BE2C (cell line): ENCODE results near the gene DIAPH3.
"Not testable (repeated sequence)": the region's sequence is repeated elsewhere in the genome, so short reads cannot be mapped to it uniquely, and the experiment has no call there.

Experiments used
- DNase-seq: peaks from one replicate; pipeline ENCODE4 v3.0.0-alpha.2; 2020
- H3K27me3 ChIP-seq: fragments of 250-450 bp; sonication (Bioruptor Pico); 2 replicates; pipeline ENCODE4 v1.5.1; 2020; ENCODE audit warnings: mild to moderate bottlenecking
- H3K36me3 ChIP-seq: fragments of 250-450 bp; sonication (Bioruptor Pico); 2 replicates; pipeline ENCODE4 v1.5.1; 2020; ENCODE audit warnings: mild to moderate bottlenecking
- H3K4me1 ChIP-seq: fragments of 250-450 bp; sonication (Bioruptor Pico); 2 replicates; pipeline ENCODE4 v1.5.1; 2020
- H3K4me3 ChIP-seq: 2 replicates; pipeline ENCODE4 v1.5.1; 2011; ENCODE audit warnings: low read depth, low read length
- H3K9me3 ChIP-seq: fragments of 250-450 bp; sonication (Bioruptor Pico); 2 replicates; pipeline ENCODE4 v1.5.1; 2020
- TF ChIP-seq, protein P1 (sequence below): IDR thresholded peaks from 2 replicates; pipeline ENCODE4 v1.5.1; 2012; ENCODE audit warnings: mild to moderate bottlenecking, low read depth, low read length

DIAPH3 gene

DNA sequence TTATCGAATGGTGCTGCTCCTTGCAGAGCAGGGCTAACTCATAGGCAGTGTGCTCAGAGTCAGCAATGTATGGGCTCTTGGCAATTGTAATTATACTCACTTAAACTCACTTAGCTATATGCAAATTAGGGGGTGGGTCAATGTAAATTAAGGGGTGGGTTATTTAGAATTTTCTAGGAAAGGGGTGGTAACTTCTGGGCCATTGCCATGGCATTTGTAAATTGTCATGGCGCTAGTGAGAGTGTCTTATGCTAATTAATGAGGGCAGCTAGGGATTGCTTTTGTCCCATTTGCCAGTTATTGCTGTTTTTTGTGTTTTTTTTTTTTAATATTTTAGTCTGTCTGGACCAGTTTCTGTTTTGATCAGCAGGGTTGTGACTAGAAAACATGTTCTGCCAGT, 68.4 kb downstream of the DIAPH3 start:
- Histone ChIP-seq H3K27me3 (no peaks in the 10 kb centered on the region), H3K36me3 (no peaks in the 10 kb centered on the region; the same call in none of the 2 replicates), H3K9me3 (no peaks in the 10 kb centered on the region), H3K4me3 (no peak overlapping the region), H3K4me1 (no peaks in the 10 kb centered on the region; the same call in none of the 2 replicates)
- TF ChIP-seq, protein P1, sequence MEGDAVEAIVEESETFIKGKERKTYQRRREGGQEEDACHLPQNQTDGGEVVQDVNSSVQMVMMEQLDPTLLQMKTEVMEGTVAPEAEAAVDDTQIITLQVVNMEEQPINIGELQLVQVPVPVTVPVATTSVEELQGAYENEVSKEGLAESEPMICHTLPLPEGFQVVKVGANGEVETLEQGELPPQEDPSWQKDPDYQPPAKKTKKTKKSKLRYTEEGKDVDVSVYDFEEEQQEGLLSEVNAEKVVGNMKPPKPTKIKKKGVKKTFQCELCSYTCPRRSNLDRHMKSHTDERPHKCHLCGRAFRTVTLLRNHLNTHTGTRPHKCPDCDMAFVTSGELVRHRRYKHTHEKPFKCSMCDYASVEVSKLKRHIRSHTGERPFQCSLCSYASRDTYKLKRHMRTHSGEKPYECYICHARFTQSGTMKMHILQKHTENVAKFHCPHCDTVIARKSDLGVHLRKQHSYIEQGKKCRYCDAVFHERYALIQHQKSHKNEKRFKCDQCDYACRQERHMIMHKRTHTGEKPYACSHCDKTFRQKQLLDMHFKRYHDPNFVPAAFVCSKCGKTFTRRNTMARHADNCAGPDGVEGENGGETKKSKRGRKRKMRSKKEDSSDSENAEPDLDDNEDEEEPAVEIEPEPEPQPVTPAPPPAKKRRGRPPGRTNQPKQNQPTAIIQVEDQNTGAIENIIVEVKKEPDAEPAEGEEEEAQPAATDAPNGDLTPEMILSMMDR, result no peak
- DNase-seq, result no peak

DNA sequence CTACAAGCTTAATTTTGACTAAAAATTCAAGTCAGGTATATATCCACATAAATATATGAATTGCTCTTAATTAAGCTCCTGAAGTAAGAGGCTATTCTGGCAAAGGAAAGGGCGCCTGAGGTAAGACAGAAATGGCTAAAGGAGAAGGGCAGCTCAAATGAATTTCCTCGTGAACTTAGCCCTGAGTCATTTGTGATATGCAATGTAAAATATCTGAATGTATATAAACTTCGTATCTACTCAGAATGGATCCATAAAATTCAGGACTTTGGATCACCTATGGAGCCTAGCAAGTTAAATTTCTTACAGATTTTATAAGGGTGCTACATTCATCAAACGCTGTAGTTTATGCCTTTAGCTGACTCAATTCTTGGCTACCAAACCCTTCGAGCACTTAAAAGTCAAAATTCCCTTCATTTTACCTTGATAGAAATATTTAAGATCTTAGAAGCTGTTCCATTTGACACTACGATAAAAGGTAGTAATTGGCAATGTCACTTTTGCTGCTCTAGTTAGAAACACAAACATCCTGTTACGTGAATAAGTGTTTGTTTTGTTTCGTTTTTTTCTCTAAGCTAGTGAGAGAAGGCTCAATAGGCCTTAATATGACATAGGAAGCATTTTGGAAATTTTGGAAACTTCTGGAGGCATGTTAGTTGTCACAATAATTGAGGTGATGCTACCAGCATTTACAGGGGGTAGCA, 69.2 kb downstream of the DIAPH3 start:
- TF ChIP-seq, protein P1, result no peak
- Histone ChIP-seq H3K4me1 (no peaks in the 10 kb centered on the region; the same call in none of the 2 replicates), H3K36me3 (no peaks in the 10 kb centered on the region; the same call in none of the 2 replicates), H3K9me3 (no peaks in the 10 kb centered on the region), H3K27me3 (no peaks in the 10 kb centered on the region), H3K4me3 (no peak overlapping the region)
- DNase-seq, result no peak

DNA sequence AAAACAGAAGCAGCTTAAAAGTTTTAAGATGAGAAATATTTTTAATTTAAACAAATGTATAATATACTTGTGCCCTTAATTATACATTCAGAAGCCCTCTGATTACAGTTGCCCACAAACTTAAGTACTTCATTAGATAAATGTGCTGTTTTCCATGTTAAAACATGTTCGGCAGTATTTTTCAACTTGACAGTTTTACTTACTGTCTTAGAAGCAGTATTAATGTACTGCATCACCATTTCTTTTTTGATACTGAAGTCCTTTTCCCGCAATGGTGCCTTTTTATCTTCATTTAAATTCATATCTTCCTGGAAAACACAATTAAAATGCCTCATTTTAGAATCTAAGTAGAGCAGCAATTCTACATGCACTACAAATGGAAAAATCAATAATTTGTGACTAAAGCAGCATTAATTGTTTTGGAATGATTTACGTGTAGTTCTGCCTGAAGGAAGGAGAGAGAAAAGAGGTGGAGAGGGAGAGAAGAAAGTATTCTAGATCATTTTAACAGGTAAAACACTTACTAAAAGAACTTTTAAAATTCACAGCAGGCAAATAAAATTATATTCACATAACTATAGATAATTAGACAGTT, 70.2 kb downstream of the DIAPH3 start:
- Histone ChIP-seq H3K9me3 (no peaks in the 10 kb centered on the region), H3K27me3 (no peaks in the 10 kb centered on the region), H3K4me1 (no peaks in the 10 kb centered on the region; the same call in none of the 2 replicates), H3K4me3 (no peak overlapping the region), H3K36me3 (no peaks in the 10 kb centered on the region; the same call in none of the 2 replicates)
- TF ChIP-seq, protein P1, result no peak
- no peak for DNase-seq

DNA sequence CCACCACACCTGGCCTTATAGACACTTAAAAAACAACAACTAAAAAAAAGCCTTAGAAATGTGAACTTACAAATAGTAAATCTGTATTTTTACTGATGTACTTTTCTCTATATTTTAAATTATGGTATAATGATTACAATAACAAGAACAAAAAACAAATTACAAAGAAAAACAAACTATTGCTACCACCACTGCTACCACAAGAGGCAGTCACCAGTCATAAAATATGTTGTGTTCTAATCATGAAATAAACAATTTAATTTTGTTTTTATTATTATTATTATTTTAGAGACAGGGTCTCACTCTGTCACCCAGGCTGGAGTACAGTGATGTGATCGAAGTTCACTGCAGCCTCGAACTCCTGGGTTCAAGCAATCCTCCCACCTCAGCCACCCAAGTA, 72.2 kb downstream of the DIAPH3 start:
- Histone ChIP-seq H3K9me3 (no peaks in the 10 kb centered on the region), H3K4me3 (no peak overlapping the region), H3K27me3 (no peaks in the 10 kb centered on the region), H3K36me3 (no peaks in the 10 kb centered on the region; the same call in none of the 2 replicates), H3K4me1 (no peaks in the 10 kb centered on the region; the same call in none of the 2 replicates)
- TF ChIP-seq, protein P1, result no peak
- DNase-seq, result no peak

DNA sequence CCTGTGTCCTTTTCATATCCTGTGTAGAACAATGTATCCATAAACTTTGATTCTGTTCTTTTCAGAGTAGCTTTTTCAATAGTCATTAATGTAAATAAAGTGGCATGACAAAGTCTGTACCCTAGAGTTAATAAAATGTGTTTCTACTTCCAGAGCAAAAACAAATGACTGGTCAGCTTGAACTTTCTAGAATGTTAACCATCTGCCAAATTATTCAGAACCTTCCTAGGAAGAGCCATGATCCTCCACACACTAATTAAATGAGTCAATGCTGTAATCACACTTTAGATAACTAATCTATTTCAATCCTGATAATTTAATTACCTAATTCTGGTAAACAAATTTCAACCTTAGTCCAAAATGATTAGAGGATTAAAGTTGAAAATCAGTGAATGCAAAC, 73.2 kb downstream of the DIAPH3 start:
- H3K27me3 ChIP-seq, result no peaks in the 10 kb centered on the region
- no peak overlapping the region for H3K4me3 ChIP-seq
- no peaks in the 10 kb centered on the region; the same call in none of the 2 replicates for H3K4me1 ChIP-seq
- TF ChIP-seq, protein P1, result no peak
- no peak for DNase-seq
- H3K36me3 ChIP-seq, result no peaks in the 10 kb centered on the region; the same call in none of the 2 replicates
- H3K9me3 ChIP-seq, result no peaks in the 10 kb centered on the region

DNA sequence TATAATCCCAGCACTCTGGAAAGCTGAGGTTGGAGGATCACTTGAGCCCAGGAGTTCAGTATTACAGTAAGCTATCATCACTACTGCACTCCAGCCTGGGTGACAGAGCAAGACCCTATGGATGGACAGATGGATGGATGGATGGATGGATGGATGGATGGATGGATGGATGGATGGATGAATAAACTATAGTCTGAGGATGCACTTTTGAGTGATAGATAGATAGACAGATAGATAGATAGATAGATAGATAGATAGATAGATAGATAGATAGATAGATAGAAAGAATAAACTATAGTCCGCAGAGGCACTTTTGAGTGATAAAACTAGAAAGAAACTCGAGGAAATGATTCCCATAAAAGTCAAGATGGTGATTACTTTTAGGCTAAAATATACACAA, 79.9 kb downstream of the DIAPH3 start:
- DNase-seq, H3K4me1 ChIP-seq, H3K36me3 ChIP-seq, H3K9me3 ChIP-seq, H3K27me3 ChIP-seq, H3K4me3 ChIP-seq: not testable (repeated sequence)
